Lung (tissue), 12 donors: Measurements from ENCODE around the gene PDIK1L. TPM values are rescaled to one million over a fixed set of nuclear protein-coding genes. Genes with fewer than 3 reads are reported as not detected.
A peak's percentile ranks its signal among the peaks of the same experiment; 100 is the strongest.

Experiments
- ATAC-seq: fragments of 200-7000 bp; cut with Tn5 transposase; one replicate; pipeline ENCODE4 v1.9.1; 2020; ENCODE audit warnings: moderate number of reproducible peaks; ENCODE audit not compliant: insufficient read depth, low FRiP score
- DNase-seq, 3 donors: peaks; one replicate each; pipeline ENCODE4 v3.0.0-alpha.2; 2013 to 2017
- H3K27ac ChIP-seq, 2 donors: one replicate each; pipeline ENCODE4 v1.5.1; 2013; ENCODE audit warnings: mild to moderate bottlenecking in 2 of 2, moderate library complexity in 2 of 2, control low read depth in 1 of 2, inconsistent platforms in 1 of 2, low read depth in 1 of 2, low read length in 1 of 2
- H3K27me3 ChIP-seq, 3 donors: one replicate each; pipeline ENCODE4 v1.5.1; 2013; ENCODE audit warnings: low read length in 2 of 3; ENCODE audit not compliant: control insufficient read depth in 3 of 3, insufficient read depth in 3 of 3
- H3K36me3 ChIP-seq, 4 donors: one replicate each; pipeline ENCODE4 v1.5.1; 2013; ENCODE audit warnings: low read length in 4 of 4, mild to moderate bottlenecking in 1 of 4, moderate library complexity in 1 of 4; ENCODE audit not compliant: control insufficient read depth in 4 of 4, insufficient read depth in 4 of 4
- H3K4me1 ChIP-seq, 5 donors: one replicate each; pipeline ENCODE4 v1.5.1; 2013; ENCODE audit warnings: low read length in 5 of 5, mild to moderate bottlenecking in 2 of 5, moderate library complexity in 1 of 5; ENCODE audit not compliant: control insufficient read depth in 5 of 5, insufficient read depth in 5 of 5
- H3K4me3 ChIP-seq: one replicate; pipeline ENCODE4 v1.5.1; 2013; ENCODE audit warnings: mild to moderate bottlenecking, control low read depth, moderate library complexity
- H3K9ac ChIP-seq, 2 donors: one replicate each; pipeline ENCODE4 v1.5.1; 2013; ENCODE audit warnings: low read length in 2 of 2, control low read depth in 1 of 2; ENCODE audit not compliant: insufficient read depth in 1 of 2
- H3K9me3 ChIP-seq, 4 donors: one replicate each; pipeline ENCODE4 v1.5.1; 2013; ENCODE audit warnings: low read length in 3 of 4, mild to moderate bottlenecking in 1 of 4, moderate library complexity in 1 of 4; ENCODE audit not compliant: control insufficient read depth in 4 of 4, insufficient read depth in 3 of 4
- WGBS, 2 donors: extraction: QIAGEN DNeasy Blood & Tissue Kit; methylation state at CpG; one replicate each; pipeline ENCODE4 v1.1.7; 2013; 5-methylcytosine and 5-hydroxymethylcytosine counted together
- polyA plus RNA-seq, 2 donors: library from polyadenylated mRNA; stranded (reverse); fragments of 200-250 nt; gene quantifications; one replicate each; pipeline ENCODE4 v1.2.1, GENCODE V29; 2013
- total RNA-seq, 2 donors: library from RNA; depleted of rRNA in 1 of 2; stranded (reverse); fragments of >200 nt in 1 of 2; gene quantifications; one replicate each; pipeline ENCODE4 v1.2.1, GENCODE V29; 2014 to 2021
- TF ChIP-seq, protein P1 (sequence below): IDR thresholded peaks from 2 replicates; pipeline ENCODE4 v1.5.1; 2012; ENCODE audit warnings: mild to moderate bottlenecking; ENCODE audit errors: control extremely low read depth, extremely low read depth
- donor health status: control.
- donor health status: control.
- donor health status: Bipolar disorder and iron deficiency.
- donor health status: healthy.
- donor health status: DM: yes; HTN: yes; CAD: no.

The PDIK1L gene
- total and polyA plus RNA-seq, 4 donors: 2.9 to 15.4 (median 6.3) TPM

DNA sequence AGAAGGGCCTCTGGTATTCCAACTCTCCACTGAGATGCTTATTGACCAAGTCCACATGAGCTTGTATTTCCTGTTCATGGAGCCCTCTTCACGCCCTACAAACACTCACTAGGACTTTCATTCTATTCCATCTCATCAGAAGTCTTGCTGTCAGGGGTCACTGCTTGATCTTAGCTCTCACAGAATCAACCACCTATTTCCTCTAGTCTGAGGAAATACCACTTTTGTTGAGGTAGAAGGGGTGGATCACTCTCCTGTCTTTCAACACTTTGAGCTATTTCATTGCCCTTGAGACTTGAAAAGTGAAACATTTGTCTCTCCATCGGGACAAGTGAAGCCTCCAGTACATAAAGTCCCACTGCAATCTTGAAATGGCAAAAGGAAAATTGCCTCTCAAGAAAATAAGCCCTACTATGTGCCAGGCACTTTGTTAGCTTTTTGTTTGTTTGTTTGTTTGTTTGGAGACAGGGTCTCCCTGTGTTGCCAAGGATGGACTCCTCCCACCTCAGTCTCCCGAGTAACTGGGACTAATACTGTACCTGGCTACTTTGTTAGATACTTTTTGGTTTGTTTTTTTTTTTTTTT lies 27.4 kb downstream of the PDIK1L start:
- TF ChIP-seq, protein P1, sequence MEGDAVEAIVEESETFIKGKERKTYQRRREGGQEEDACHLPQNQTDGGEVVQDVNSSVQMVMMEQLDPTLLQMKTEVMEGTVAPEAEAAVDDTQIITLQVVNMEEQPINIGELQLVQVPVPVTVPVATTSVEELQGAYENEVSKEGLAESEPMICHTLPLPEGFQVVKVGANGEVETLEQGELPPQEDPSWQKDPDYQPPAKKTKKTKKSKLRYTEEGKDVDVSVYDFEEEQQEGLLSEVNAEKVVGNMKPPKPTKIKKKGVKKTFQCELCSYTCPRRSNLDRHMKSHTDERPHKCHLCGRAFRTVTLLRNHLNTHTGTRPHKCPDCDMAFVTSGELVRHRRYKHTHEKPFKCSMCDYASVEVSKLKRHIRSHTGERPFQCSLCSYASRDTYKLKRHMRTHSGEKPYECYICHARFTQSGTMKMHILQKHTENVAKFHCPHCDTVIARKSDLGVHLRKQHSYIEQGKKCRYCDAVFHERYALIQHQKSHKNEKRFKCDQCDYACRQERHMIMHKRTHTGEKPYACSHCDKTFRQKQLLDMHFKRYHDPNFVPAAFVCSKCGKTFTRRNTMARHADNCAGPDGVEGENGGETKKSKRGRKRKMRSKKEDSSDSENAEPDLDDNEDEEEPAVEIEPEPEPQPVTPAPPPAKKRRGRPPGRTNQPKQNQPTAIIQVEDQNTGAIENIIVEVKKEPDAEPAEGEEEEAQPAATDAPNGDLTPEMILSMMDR: no peak
- H3K27me3 ChIP-seq: no peaks in the 10 kb centered on the region
- DNase-seq: peak; percentile 36 to 66 (median 39)
- H3K4me1 ChIP-seq: peaks cover 0 to 7% (median 0%) of the 10 kb centered on the region in 5 donors
- H3K9me3 ChIP-seq: no peaks in the 10 kb centered on the region
- ATAC-seq: no peak
- no peak overlapping the region for H3K27ac ChIP-seq
- H3K36me3 ChIP-seq: no peaks in the 10 kb centered on the region
- WGBS, 2 donors: 57 to 58% methylated on average over 3 of the region's 3 CpGs
- no peak overlapping the region for H3K4me3 ChIP-seq
- no peak overlapping the region for H3K9ac ChIP-seq

- no peak overlapping the region for H3K4me3 ChIP-seq
- no peak overlapping the region for H3K9ac ChIP-seq
- WGBS, 2 donors: 86 to 88% methylated on average over 8 of the region's 8 CpGs
- no peak overlapping the region for H3K27ac ChIP-seq
- ATAC-seq (no peak), DNase-seq (no peak)
- H3K36me3 ChIP-seq: no peaks in the 10 kb centered on the region
- no peaks in the 10 kb centered on the region for H3K9me3 ChIP-seq
- H3K27me3 ChIP-seq: no peaks in the 10 kb centered on the region
- peaks cover 0 to 7% (median 0%) of the 10 kb centered on the region in 5 donors for H3K4me1 ChIP-seq
- TF ChIP-seq, protein P1: no peak
Observed at GRCh38 chr1:26142159-26142558, 30.5 kb downstream of the PDIK1L start.

DNA sequence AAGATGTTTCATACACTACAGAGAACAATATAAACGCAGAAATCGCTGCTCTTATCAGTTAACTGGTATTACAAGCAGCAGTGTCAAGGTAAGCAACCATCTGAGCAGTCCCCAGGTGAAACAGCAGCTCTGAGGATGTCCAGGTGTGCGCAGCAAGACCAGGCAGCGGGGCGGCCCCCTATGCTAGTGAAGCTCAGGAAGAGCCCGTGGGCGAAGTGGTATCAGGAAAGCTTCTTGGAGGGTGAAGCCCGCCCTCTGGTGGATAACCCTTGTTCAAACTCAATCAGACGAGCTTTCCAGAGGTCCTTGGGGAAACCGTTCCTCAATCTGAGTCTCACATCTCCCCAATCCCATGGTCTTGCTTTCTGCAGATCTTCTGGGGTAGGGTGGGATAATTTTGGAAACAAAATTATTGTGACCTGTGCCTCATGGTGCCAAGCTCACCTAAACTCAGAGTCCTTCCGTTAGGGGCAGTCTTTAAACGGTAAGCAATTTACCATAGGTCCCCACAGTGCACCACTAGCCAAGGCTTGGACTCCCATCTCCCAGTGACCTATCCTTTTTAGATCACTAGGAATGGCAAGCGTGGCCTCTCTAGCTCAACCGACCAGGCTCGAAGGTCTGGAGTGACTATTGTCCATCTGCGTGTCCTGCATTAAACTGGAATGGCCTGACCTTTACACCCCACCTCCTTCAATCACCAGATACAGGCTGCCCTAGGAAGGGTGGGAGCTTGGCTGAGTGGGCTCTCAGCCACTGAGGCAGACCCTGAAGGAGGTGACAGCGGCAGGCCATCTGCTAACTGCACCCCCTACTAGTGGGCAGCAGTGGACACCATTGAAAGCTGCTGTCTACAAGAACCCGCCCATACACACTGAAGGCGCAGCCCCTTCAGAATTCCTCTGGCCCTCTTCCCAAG lies 33.7 kb downstream of the PDIK1L start:
- H3K9ac ChIP-seq: no peak overlapping the region
- TF ChIP-seq, protein P1: peak; percentile 73
- H3K4me3 ChIP-seq: no peak overlapping the region
- no peak overlapping the region for H3K27ac ChIP-seq
- DNase-seq: peak; percentile 82 to 88 (median 85)
- peak; percentile 70 for ATAC-seq
- peaks cover 0 to 6% (median 0%) of the 10 kb centered on the region in 5 donors for H3K4me1 ChIP-seq
- no peaks in the 10 kb centered on the region for H3K9me3 ChIP-seq
- 27 to 34% methylated on average over 19 of the region's 19 CpGs for WGBS, 2 donors
- H3K27me3 ChIP-seq: no peaks in the 10 kb centered on the region
- no peaks in the 10 kb centered on the region for H3K36me3 ChIP-seq
